Pancreas (tissue), 10 donors: ENCODE data around the gene CAMK1G. TPM values are rescaled to one million over a fixed set of nuclear protein-coding genes. Genes with fewer than 3 reads are reported as not detected.

Experiments
- ATAC-seq, 4 donors: fragments of 200-7000 bp; cut with Tn5 transposase; one replicate each; pipeline versions ENCODE4 v1.8.0 to v1.9.1; 2020; ENCODE audit warnings: mild to moderate bottlenecking in 4 of 4, moderate library complexity in 4 of 4
- DNase-seq, 6 donors: peaks; one replicate each; pipeline ENCODE4 v3.0.0-alpha.2; 2020
- FAIRE-seq: peaks from 2 replicates; lab custom pipeline; 2012; peaks lifted over from hg19 to GRCh38; lab: Jason Lieb, UNC
- H3K27ac ChIP-seq, 4 donors: fragments of 200-600 bp; sonication (generic); 1 replicate in 3 of 4; 2 replicates in 1 of 4; pipeline versions ENCODE4 v1.5.0 to v1.8.0; 2020
- H3K27me3 ChIP-seq, 4 donors: fragments of 200-600 bp; one replicate each; pipeline ENCODE4 v1.8.0; 2021
- H3K36me3 ChIP-seq, 3 donors: fragments of 200-600 bp; sonication (generic) in 1 of 3; one replicate each; pipeline versions ENCODE4 v1.5.0 to v1.8.0; 2020 to 2021
- H3K4me1 ChIP-seq, 3 donors: fragments of 200-600 bp; one replicate each; pipeline ENCODE4 v1.8.0; 2021
- H3K4me3 ChIP-seq, 4 donors: fragments of 200-600 bp; sonication (generic) in 2 of 4; one replicate each; pipeline versions ENCODE4 v1.5.0 to v1.8.0; 2020 to 2021
- H3K9me3 ChIP-seq, 4 donors: fragments of 200-600 bp; one replicate each; pipeline ENCODE4 v1.8.0; 2021
- CTCF ChIP-seq, 4 donors: fragments of 200-600 bp; sonication (generic) in 3 of 4; IDR thresholded peaks; one replicate each; pipeline versions ENCODE4 v1.5.0 to v1.8.0; 2021; ENCODE audit warnings: antibody characterized with exemption in 4 of 4
- WGBS, 2 donors: extraction: QIAGEN DNeasy Blood & Tissue Kit; methylation state at CpG; one replicate each; pipeline ENCODE4 v1.1.7; 2013; 5-methylcytosine and 5-hydroxymethylcytosine counted together
- intact Hi-C, 3 donors: fragments of 100-400 bp; cut with DNase I; formaldehyde crosslinking; loops; one replicate each; pipeline versions ENCODE4 v1.11.1 to v1.14.2; 2022
- polyA plus RNA-seq, 2 donors: library from polyadenylated mRNA; stranded (reverse); fragments of 200-250 nt; gene quantifications; one replicate each; pipeline ENCODE4 v1.2.3, GENCODE V29; 2013
- total RNA-seq, 6 donors: library from RNA; stranded (reverse); fragmentation: NEBNext Ultra II Directional in 4 of 6; extraction: Animal tissue kit (Norgen Biotek cat#: 25700) in 4 of 6; gene quantifications; one replicate each; pipeline versions ENCODE4 v1.2.1 to v1.2.4, GENCODE V29; 2021 to 2023
- donor health status: healthy with polysubstance abuse.
- donor health status: DM: no; HTN: no; CAD: no; lungs with moderate emphysema.
- donor health status: DM: no; HTN: no; CAD: no.
- donor health status: control.
- donor health status: control.
- donor health status: Bipolar disorder and iron deficiency.
- donor health status: DM: yes; HTN: yes; CAD: no.
- donor health status: DM: no; HTN: no; CAD: no.
- donor health status: DM: no; HTN: no; CAD: no.
- donor health status: DM: yes; HTN: yes; CAD: no.

Gene CAMK1G
- total and polyA plus RNA-seq, 8 donors = 0.06 to 1.2 (median 0.21) TPM; not detected in 2

- FAIRE-seq = no peak
- no peaks in the 10 kb centered on the region for H3K4me1 ChIP-seq
- no peak overlapping the region for H3K4me3 ChIP-seq
- WGBS, 2 donors = 87 to 92% methylated on average over 7 of the region's 7 CpGs
- H3K9me3 ChIP-seq = no peaks in the 10 kb centered on the region
- no peaks in the 10 kb centered on the region for H3K27me3 ChIP-seq
- no peak for DNase-seq
- no peak overlapping the region for H3K27ac ChIP-seq
- no peaks in the 10 kb centered on the region for H3K36me3 ChIP-seq
- ATAC-seq = no peak
- intact Hi-C loops = no loop called here
- no peak for TF ChIP-seq CTCF (IDR thresholded peaks at IDR 0.05)
Measured at GRCh38 chr1:209628618-209629299, 45.2 kb downstream of the CAMK1G start.

GRCh38 chr1:209629621-209630382 is 46.3 kb downstream of the CAMK1G start:
- Histone ChIP-seq H3K9me3 (no peaks in the 10 kb centered on the region), H3K27me3 (no peaks in the 10 kb centered on the region), H3K36me3 (no peaks in the 10 kb centered on the region), H3K4me1 (no peaks in the 10 kb centered on the region), H3K27ac (no peak overlapping the region), H3K4me3 (no peak overlapping the region)
- DNase-seq (no peak), FAIRE-seq (no peak), ATAC-seq (no peak)
- WGBS, 2 donors = 95 to 97% methylated on average over 11 of the region's 11 CpGs
- no peak for TF ChIP-seq CTCF (IDR thresholded peaks at IDR 0.05)
- intact Hi-C loops = loop anchor here in 1 of 3 donors (10.0 kb wide), 1 partner anchor 55 kb away; no protein-coding TSS in a partner anchor

GRCh38 chr1:209630383-209631225 is 47.1 kb downstream of the CAMK1G start:
- no peak for TF ChIP-seq CTCF (IDR thresholded peaks at IDR 0.05)
- Histone ChIP-seq H3K27ac (no peak overlapping the region), H3K36me3 (no peaks in the 10 kb centered on the region), H3K4me3 (no peak overlapping the region), H3K4me1 (no peaks in the 10 kb centered on the region), H3K9me3 (no peaks in the 10 kb centered on the region), H3K27me3 (no peaks in the 10 kb centered on the region)
- intact Hi-C loops = loop anchor here in 1 of 3 donors (10.0 kb wide), 1 partner anchor 56 kb away; no protein-coding TSS in a partner anchor
- WGBS, 2 donors = 80 to 81% methylated on average over 17 of the region's 17 CpGs
- no peak for FAIRE-seq
- ATAC-seq = no peak
- DNase-seq = no peak

- TF ChIP-seq CTCF (IDR thresholded peaks at IDR 0.05) = no peak
- intact Hi-C loops = loop anchor here in 1 of 3 donors (10.0 kb wide), 1 partner anchor 59 kb away; no protein-coding TSS in a partner anchor
- no peak for ATAC-seq
Measured at GRCh38 chr1:209633335-209633997, 50.0 kb downstream of the CAMK1G start.

More at GRCh38 chr1:209633335-209633997, 50.0 kb downstream of the CAMK1G start:
- Histone ChIP-seq H3K4me1 (no peaks in the 10 kb centered on the region), H3K27me3 (no peaks in the 10 kb centered on the region), H3K4me3 (no peak overlapping the region), H3K9me3 (no peaks in the 10 kb centered on the region), H3K27ac (no peak overlapping the region), H3K36me3 (no peaks in the 10 kb centered on the region)
- FAIRE-seq (no peak), DNase-seq (no peak)
- 90 to 95% methylated on average over 6 of the region's 6 CpGs for WGBS, 2 donors
